Measurements from ENCODE around the gene SMC3.
"Not testable (repeated sequence)": the region's sequence is repeated elsewhere in the genome, so short reads cannot be mapped to it uniquely, and the experiment has no call there.

SMC3 gene

GRCh38 chr10:110567201-110568054 lies at the start of gene SMC3:
TSS of gene SMC3 (plus strand) at chr10:110567695. CDS start at chr10:110567817, 122 bp downstream.
- DNase-seq, result peak; percentile 95

DNA sequence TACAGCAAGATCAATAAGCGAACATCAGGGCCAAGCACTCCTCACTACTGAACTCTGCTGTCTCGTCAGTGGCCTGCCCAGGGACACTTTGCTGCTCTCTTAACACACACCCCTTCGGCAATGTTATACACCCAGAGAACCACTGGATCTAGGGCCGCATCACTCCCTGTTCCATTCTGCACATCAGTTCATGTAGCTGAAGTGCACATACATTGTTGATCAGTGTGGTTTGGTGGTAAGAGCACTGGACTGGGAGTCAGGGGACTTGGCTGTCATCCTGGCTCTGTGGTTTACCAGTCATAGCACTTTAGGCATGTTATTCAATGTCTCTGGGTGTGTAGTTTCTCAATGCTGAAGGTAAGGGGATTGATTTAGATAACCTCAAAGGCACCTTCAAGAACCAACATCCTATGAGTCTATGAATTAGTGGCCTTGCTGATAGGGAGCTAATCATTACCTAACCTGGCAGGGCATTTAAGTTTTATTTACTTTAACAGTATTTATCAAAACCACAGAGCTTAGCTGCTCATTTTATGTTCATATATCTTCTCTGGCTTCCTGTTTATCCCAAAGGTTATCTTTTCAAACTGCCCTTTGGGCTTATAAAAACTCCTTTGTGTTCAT lies 45.0 kb upstream of the SMC3 start:
- no peak for DNase-seq

DNA sequence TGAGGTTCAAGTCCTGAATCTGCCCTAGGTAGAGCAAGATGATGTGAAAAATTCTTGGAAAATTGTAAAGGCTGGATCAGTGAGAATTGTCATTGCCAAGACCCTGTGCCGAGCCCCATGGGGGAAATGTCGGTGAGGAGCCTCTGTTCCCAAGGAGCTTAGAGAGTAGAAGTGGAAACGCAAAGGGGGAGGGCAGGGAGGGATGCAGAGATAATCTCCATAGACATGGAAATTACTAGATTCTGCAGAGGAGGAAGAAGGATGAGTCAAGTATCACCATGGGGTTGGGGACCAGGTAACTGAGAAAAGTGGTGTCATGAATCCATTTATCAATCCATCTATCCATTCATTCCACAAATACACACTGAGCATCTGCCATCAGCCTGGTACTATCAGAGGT lies 43.8 kb upstream of the SMC3 start:
- DNase-seq, result no peak

DNA sequence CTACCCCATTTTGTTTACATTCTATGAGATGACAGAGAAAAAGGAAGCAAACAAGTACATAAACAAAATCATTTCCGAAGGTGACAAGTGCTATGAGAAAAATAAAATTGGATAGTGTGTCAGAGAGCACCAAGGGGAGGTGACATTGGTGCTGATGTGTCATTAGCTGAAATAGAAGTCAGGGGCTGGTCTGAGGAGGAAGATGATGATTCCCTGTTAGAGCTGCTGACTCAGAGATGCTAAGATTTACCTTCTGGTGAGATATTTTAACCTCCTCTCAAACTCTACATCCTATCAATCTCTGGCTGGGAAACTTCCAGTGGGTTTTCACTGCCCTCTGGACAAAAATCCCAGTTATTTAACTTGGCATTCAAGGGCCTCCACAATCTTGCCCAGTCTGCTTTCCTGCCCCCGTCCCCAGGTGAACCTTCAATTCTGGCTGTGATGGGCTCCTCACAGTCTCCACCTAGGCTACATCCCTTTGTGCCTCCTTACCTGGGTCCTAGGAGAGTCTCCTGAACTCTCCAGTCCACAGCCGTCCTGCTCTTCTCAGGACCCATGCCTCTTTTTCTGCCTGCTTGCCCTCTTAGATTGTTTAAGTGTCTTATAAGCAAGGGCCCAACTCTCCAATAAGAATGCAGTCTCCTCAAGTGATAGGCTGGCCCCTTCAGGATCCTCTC lies 43.2 kb upstream of the SMC3 start:
- DNase-seq, result no peak

DNA sequence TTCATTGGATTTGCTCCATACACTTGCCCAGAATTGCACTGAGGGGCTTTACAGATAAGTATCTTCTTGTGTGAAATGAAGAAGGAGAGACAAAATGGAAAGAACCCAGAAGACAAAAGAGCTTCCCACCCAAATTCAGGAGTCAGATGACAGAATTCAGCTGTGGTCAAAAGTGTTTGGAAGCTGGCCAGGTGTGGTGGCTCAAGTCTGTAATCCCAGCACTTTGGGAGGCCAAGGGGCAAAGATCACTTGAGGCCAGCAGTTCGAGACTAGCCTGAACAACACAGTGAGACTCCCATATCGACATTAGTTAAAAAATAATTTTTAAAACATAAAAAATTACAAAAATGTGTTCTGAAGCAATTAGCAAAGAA lies 42.6 kb upstream of the SMC3 start:
- DNase-seq, result no peak

DNA sequence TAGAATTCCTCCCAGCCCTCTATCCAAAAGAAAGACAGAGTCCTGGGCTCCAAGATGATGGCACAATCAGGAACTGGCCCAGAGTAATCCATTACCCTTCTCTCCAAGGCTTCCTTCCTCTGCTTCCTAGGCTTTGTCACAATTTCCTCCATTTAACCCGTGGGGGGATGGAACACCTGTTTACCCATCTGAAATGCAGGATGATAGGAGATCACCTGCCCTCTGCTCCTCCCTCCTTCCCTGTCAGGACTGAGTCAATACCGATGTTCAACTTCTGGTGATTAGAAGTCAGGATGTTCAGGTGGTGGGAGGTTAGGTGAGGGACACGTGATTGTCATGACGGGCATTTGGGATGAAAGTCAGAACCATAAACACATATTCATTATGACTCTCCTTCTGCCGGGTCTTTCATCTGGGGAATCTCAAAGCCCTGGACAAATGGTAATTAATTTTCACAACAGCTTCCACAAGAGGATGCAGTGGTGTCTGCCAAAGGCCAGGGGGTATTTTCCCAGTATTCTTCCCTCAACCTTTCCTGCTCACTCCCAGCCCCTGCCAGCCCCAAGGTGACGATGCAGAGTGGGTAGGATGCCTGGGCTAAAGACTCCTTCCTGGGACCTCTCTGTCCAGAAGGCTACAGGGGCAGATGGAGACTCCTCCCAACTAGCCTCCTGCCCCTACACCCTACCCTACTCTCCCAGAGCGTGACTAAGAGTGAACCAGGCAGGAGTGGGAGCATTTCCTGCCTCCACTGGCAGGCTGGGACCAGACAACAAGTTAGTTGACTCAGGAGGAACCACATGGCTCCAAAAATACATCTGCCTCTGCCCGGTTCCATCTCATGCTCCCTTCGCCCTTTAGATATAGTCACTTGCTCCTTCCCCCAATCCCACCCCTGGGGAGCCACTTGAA lies 41.9 kb upstream of the SMC3 start:
- DNase-seq, result no peak

GRCh38 chr10:110527731-110528171 lies 39.7 kb upstream of the SMC3 start:
- no peak for DNase-seq

DNA sequence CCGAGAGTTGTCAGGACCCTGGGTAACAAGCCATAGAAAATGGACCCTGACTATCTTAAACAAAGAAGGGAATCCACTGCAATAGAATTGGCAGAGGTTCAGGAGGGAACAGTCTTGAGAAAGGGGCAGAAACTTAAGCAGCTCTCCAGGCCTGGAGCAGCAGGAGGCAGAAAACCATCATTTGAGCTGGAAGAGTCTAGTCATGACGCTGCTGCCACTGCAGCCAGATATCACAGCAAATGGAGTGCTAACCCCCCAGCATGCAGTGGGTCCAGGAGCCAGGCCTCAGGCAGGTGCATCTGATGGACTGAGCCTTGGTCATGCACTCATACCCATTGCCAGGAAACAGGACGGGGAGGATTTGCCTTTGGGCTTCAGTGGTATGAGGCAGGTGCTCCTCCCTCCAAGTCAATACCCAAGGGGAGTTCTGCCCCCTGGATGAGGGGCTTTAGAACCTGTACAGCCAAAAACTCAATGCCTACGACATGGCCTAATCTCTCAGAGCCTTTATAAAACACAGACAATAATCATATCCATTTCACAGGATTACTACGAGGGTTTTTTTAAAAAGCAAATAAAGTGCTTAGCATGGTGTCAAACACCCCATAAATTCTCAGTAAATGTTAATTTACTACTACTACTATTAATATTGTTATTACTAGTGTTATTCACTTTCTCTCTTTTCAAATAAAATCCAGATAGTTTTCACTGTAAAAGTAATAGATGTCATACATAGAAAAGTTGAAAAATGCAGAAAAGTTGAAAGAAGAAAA lies 39.1 kb upstream of the SMC3 start:
- no peak for DNase-seq

- not testable (repeated sequence) for DNase-seq
Measured at GRCh38 chr10:110528997-110529524, 38.4 kb upstream of the SMC3 start.

DNA sequence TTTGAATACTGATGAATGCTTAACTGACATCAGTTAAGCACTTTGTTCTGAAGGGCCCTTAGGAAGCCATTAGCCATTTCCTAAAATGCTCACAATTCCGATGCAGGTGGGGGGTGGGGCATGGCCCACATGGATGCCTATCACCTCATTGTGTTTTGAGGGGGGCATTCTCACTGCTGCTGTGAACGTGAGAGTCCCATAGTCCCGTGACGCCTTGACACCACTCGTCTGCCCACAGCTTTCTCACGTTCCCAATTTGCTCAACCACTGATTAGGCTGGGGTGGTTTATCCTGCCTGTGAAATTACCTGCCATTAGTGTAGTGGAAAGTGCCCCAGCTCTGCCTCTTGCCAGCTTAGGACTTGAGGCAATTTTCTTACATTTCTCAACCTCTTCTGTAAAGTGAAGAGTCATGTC lies 37.9 kb upstream of the SMC3 start:
- no peak for DNase-seq

DNA sequence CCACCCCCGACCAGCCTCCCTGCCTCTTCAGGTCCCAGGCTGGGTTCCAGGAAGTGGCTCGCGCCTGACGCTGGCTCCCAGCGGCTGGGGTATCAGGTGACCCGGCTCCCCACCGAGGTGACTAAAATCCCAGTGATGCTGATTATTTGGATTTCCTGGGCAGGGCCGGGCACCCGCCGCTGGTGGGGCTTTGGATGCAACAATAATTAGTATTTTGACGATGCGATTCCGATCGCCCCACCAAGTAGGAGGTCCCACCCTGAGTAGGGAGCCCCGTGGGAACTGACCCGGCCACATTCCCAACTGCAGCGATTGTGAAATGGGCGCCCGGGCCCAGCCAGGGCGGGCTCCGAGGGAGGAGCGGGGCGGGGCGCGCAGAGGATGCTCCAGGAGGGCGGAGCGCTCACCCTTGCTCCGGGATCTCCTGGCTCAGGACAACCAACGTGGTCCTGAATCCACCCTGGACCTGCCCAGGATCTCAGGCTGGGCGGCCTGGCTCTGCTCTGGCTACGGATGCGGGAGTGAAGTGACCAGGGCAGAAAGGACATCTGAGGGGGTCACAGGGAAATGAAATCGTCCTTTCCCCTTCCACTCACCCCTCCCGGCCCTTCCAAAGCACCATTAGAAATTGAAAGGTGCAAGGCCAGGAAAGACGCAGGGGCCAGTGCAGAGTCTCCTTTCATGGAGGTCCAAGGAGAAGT lies 37.2 kb upstream of the SMC3 start:
- no peak for DNase-seq

GRCh38 chr10:110531687-110532086 lies 35.8 kb upstream of the SMC3 start:
- DNase-seq, result no peak

- DNase-seq, result not testable (repeated sequence)
Measured at GRCh38 chr10:110532628-110533027, 34.9 kb upstream of the SMC3 start.

GRCh38 chr10:110533149-110533548 lies 34.3 kb upstream of the SMC3 start:
- peak; percentile 45 for DNase-seq

- no peak for DNase-seq
Measured at GRCh38 chr10:110534571-110534970, 32.9 kb upstream of the SMC3 start.

DNA sequence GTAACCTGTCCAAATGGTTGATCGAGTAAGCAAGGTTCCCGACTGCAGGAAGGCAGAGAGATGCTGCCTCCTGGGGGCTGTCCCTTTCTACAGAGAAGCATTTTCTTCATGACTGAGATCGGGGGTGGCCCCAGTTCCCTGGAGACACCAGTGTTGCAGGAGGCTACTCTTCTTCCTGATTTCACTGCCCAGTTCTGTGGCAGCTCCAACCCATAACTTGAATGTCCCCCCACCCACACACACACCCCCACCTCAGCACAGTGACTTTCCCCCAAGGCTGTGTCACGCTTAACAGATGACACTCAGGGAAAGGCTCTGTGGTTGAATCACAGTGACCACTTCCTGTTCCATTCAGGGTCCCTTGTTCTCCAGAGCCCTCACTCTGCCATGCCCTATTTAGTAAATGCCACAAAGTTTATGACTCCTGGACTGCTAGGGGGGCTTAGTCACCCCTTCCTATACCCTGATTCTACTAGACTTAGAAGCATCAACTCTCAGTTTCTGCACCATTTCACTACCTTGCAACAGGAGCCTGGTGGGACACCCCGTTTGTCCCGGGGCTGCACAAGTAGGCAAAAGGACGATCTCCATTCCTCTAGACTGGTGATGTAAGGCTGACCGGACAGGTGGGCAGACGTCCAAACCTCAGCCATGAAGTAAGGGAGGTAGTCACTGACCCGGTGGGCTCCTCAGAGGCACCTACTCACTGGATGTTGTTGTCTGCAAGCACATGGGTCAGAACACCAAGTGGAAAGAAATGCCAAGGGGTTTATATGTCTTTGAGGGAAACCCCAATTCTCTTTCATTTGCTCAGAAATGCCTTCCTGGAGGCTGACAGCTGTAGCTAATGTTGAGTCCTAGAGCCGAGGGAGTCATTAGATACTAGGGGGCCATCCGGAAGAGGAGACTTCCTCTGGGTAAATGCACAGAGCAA lies 31.3 kb upstream of the SMC3 start:
- peak; percentile 51 for DNase-seq

GRCh38 chr10:110539091-110539490 lies 28.4 kb upstream of the SMC3 start:
- no peak for DNase-seq

DNA sequence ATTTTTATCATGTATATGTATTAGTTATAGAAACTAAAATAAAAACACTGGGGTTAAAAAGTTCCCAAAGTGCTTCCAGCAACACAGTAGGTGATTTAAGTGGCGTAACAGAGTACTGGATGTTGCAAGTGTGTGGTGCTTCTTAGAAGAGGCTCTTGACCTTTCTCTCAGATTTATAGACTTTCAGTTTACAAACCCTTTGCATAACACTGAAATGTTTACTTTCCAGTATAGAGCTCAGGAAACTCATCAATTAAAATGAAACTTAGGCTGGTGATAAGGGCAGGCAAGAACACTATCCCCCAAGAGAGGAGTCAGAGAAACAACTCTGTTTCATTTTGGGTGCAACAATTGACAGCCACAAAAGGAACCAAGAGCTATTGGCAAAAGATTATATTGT lies 27.5 kb upstream of the SMC3 start:
- no peak for DNase-seq

GRCh38 chr10:110544958-110545537 lies 22.4 kb upstream of the SMC3 start:
- peak; percentile 64 for DNase-seq

All from hematopoietic multipotent progenitor cell treated with erythropoietin and hydrocortisone succinate and interleukin-3 and kit ligand, for 6 days (in vitro differentiated cells).